ENCODE results near the gene SIRT2. TPM values are rescaled to one million over a fixed set of nuclear protein-coding genes. Genes with fewer than 3 reads are reported as not detected.
A peak's percentile ranks its signal among the peaks of the same experiment; 100 is the strongest.

The SIRT2 gene
- total RNA-seq, 1 experiment from 2014 or later, result 8.4 TPM

- Histone ChIP-seq H3K4me1 (ENCODE audit: insufficient read depth, low read length) (no peaks in the 10 kb centered on the region; the same call in 1 of the 2 replicates), H3T11ph (ENCODE audit: low read length) (no peak overlapping the region), H2BK12ac (ENCODE audit: insufficient read length, low read depth, low read length) (no peak overlapping the region), H3K9me3 (ENCODE audit: control insufficient read depth, low read depth, low read length) (no peaks in the 10 kb centered on the region), H3K23ac (ENCODE audit: insufficient read length, low read depth, low read length) (no peak overlapping the region), H3K4me2 (ENCODE audit: insufficient read depth, insufficient read length, low read length) (no peak overlapping the region), H3K18ac (ENCODE audit: insufficient read length, low read depth, low read length) (no peak overlapping the region), H3K9ac (ENCODE audit: extremely low read depth, insufficient read length, low read length) (no peak overlapping the region), H3K27me3 (ENCODE audit: insufficient read depth, low read length) (no peaks in the 10 kb centered on the region), H3K56ac (ENCODE audit: insufficient read length, low read depth, low read length) (no peak overlapping the region), H2BK120ac (ENCODE audit: low read depth, low read length, poor library complexity, severe bottlenecking) (no peak overlapping the region), H3K23me2 (ENCODE audit: insufficient read length, low read depth, low read length, poor library complexity, severe bottlenecking) (no peaks in the 10 kb centered on the region), H4K20me1 (ENCODE audit: control insufficient read depth, insufficient read depth, insufficient read length) (no peaks in the 10 kb centered on the region), H2AK5ac (ENCODE audit: insufficient read length, low read length) (no peak overlapping the region), H2BK15ac (ENCODE audit: low read depth, low read length) (no peak overlapping the region), H2AFZ (ENCODE audit: low read length) (no peak overlapping the region), H4K8ac (replicated peaks; ENCODE audit: insufficient read length, low read depth, low read length) (no peak overlapping the region), H3K14ac (ENCODE audit: insufficient read depth, low read length) (no peak overlapping the region), H3K4ac (ENCODE audit: low read depth, low read length) (no peak overlapping the region), H3K79me2 (ENCODE audit: insufficient read depth, low read length) (no peaks in the 10 kb centered on the region), H3K79me1 (ENCODE audit: insufficient read depth, low read depth, low read length, poor library complexity, severe bottlenecking) (no peaks in the 10 kb centered on the region), H2BK20ac (ENCODE audit: low read depth, low read length, poor library complexity, severe bottlenecking) (no peak overlapping the region), H4K5ac (ENCODE audit: insufficient read length, low read depth, low read length) (no peak overlapping the region), H3K27ac (ENCODE audit: insufficient read length, low read depth, low read length) (no peak overlapping the region), H4K91ac (ENCODE audit: insufficient read length, low read depth, low read length) (no peak overlapping the region), H2BK5ac (ENCODE audit: insufficient read length, low read length) (no peak overlapping the region)
- WGBS (ENCODE audit: extremely low coverage, insufficient read length, low lambda C conversion rate), result no CpG with 5 or more reads among the region's 8 CpGs
- TF ChIP-seq CTCF (conservative IDR thresholded peaks at IDR 0.05), result no peak
- no peaks in the 10 kb centered on the region; the same call in 1 of the 2 replicates for H3K27me3 Mint-ChIP-seq (ENCODE audit: low read depth)
- H3K4me1 Mint-ChIP-seq, result no peaks in the 10 kb centered on the region
- H3K36me3 Mint-ChIP-seq (ENCODE audit: insufficient read depth in 1 of 3, low read depth in 3 of 3), result peaks cover 3 to 11% (median 7%) of the 10 kb centered on the region in 3 experiments; a peak in 5 of 7 replicates
- no peak overlapping the region for H3K4me3 Mint-ChIP-seq
- peak overlapping the region in 1 of 3 experiments; percentile 32; a peak in 2 of 7 replicates for H3K27ac Mint-ChIP-seq
- peaks cover 0 to 2% of the 10 kb centered on the region in 2 experiments; a peak in 1 of 5 replicates for H3K9me3 Mint-ChIP-seq
- no peak for DNase-seq
Measured at GRCh38 chr19:38913958-38914357, 14.5 kb upstream of the SIRT2 start.

Data from H9 (cell line).